Gastrocnemius medialis (tissue), 4 donors: ENCODE measurements around the gene DOCK4. TPM values are rescaled to one million over a fixed set of nuclear protein-coding genes. Genes with fewer than 3 reads are reported as not detected.

Experiments used
- ATAC-seq, 2 donors: fragments of 150-250 bp; one replicate each; pipeline ENCODE4 v1.9.1; 2016
- DNase-seq, 2 donors: peaks; one replicate each; pipeline ENCODE4 v3.0.0-alpha.2; 2019
- H3K27ac ChIP-seq, 4 donors: fragments of 200-600 bp; sonication (generic); 1 replicate in 1 of 4; 2 replicates in 3 of 4; pipeline ENCODE4 v1.5.1; 2016 to 2018; ENCODE audit warnings: mild to moderate bottlenecking in 2 of 4, moderate library complexity in 1 of 4
- H3K27me3 ChIP-seq, 3 donors: fragments of 200-600 bp; sonication (generic) in 2 of 3; 1 replicate in 1 of 3; 2 replicates in 2 of 3; pipeline versions ENCODE4 v1.5.1 to v1.6.0; 2016 to 2019; ENCODE audit warnings: mild to moderate bottlenecking in 1 of 3, moderate library complexity in 1 of 3
- H3K36me3 ChIP-seq, 2 donors: fragments of 200-600 bp; sonication (generic) in 1 of 2; one replicate each; pipeline ENCODE4 v1.5.1; 2017 to 2018
- H3K4me1 ChIP-seq, 2 donors: fragments of 200-600 bp; sonication (generic) in 1 of 2; one replicate each; pipeline ENCODE4 v1.5.1; 2016 to 2017; ENCODE audit warnings: mild to moderate bottlenecking in 2 of 2
- H3K4me3 ChIP-seq, 4 donors: fragments of 200-600 bp; sonication (generic) in 3 of 4; 1 replicate in 1 of 4; 2 replicates in 3 of 4; pipeline ENCODE4 v1.5.1; 2016 to 2019; ENCODE audit warnings: mild to moderate bottlenecking in 2 of 4
- H3K9me3 ChIP-seq, 3 donors: fragments of 200-600 bp; sonication (generic) in 2 of 3; 1 replicate in 1 of 3; 2 replicates in 2 of 3; pipeline ENCODE4 v1.5.1; 2016 to 2019
- CTCF ChIP-seq, 5 experiments: fragments of 450-650 bp in 3 of 5; fragments of 200-600 bp in 2 of 5; sonication (generic) in 2 of 5; IDR thresholded peaks in 4 of 5; conservative IDR thresholded peaks in 1 of 5; 1 replicate in 4 of 5; 2 replicates in 1 of 5; pipeline ENCODE4 v1.5.1; 2016 to 2019; ENCODE audit warnings: antibody characterized with exemption in 5 of 5, mild to moderate bottlenecking in 3 of 5, moderate library complexity in 3 of 5
- POLR2A ChIP-seq, 2 donors: fragments of 450-650 bp; IDR thresholded peaks; one replicate each; pipeline ENCODE4 v1.6.1; 2017; ENCODE audit warnings: antibody characterized with exemption in 2 of 2, mild to moderate bottlenecking in 2 of 2, moderate library complexity in 2 of 2
- in situ Hi-C, 4 donors: fragments of 200-750 bp; cut with MboI; loops; one replicate each; pipeline versions ENCODE4 v1.15.0 to v1.8.0; 2017; ENCODE audit warnings: low sequenced_read_pairs in 4 of 4
- intact Hi-C: fragments of 100-400 bp; cut with DNase I; formaldehyde crosslinking; loops from one replicate; pipeline ENCODE4 v1.15.1; 2023; ENCODE audit warnings: low total_unique reads
- total RNA-seq, 4 donors: library from RNA; depleted of rRNA; stranded (reverse); fragments of >200 nt; gene quantifications; one replicate each; pipeline versions ENCODE4 v1.1.0 to v1.2.3, GENCODE V29; 2016

DOCK4 gene
- total RNA-seq, 4 donors from 2014 or later = 8.7 to 12.0 (median 10.2) TPM

DNA sequence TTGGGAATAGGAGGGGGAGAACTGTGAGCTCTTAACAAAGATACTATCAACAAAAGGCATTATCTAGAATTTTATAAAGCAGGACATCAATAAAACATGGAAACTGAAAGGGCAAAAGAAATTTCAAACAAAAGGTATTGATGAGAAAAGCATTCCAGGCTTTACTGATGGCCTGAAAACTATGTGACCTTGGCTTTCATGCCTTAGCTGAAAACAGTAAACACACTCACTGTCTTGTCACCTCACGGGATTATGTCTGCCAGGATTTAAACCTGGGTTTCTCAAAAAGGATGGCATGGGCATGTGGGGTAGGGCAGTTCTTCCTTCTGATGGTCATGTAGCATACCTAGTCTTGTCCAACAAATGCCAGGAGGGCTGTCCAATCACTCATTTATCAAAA lies 22.9 kb downstream of the DOCK4 start:
- Histone ChIP-seq H3K27ac (peak overlapping the region in 1 of 4 donors; percentile 22), H3K27me3 (no peaks in the 10 kb centered on the region), H3K36me3 (no peaks in the 10 kb centered on the region), H3K9me3 (no peaks in the 10 kb centered on the region), H3K4me3 (no peak overlapping the region), H3K4me1 (peaks cover 65 to 85% of the 10 kb centered on the region in 2 donors)
- no peak for TF ChIP-seq POLR2A (IDR thresholded peaks at IDR 0.05)
- no peak for TF ChIP-seq CTCF (IDR thresholded peaks at IDR 0.05 in 4 of 5, conservative IDR thresholded peaks at IDR 0.05 in 1 of 5)
- no peak for ATAC-seq
- intact Hi-C loops (no loop called here), in situ Hi-C loops (no loop called here)
- no peak for DNase-seq

- intact Hi-C loops (no loop called here), in situ Hi-C loops (no loop called here)
- no peaks in the 10 kb centered on the region for H3K36me3 ChIP-seq
- no peaks in the 10 kb centered on the region for H3K9me3 ChIP-seq
- TF ChIP-seq CTCF (IDR thresholded peaks at IDR 0.05 in 4 of 5, conservative IDR thresholded peaks at IDR 0.05 in 1 of 5) (no peak), POLR2A (IDR thresholded peaks at IDR 0.05) (no peak)
- H3K4me1 ChIP-seq = peaks cover 59 to 83% of the 10 kb centered on the region in 2 donors
- H3K27me3 ChIP-seq = no peaks in the 10 kb centered on the region
- no peak overlapping the region for H3K4me3 ChIP-seq
- DNase-seq (no peak), ATAC-seq (peak in 1 of 2 donors; percentile 35)
- peak overlapping the region in 2 of 4 donors; percentile 22 to 23 for H3K27ac ChIP-seq
These were observed 23.4 kb downstream of the DOCK4 start for GRCh38 chr7:112182749-112183148.

DNA sequence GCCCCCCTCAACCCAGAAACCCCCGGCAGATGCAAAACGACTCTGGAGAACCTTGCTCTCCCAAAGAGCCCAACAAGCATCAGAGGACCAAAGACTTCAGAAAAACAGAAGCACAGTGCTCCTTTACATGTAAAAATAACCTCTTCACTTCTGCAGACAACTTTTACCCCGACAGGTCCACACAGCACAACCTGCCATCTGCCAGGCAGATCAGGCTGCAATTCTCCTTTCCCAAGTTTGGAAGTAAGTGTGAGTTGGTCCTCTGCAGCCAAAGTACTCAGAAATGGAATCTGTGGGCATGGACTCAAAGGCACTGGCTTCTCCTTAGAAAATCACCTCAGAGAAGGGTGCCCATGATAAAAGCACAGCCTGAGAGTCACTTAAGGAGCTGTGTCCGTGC lies 26.0 kb downstream of the DOCK4 start:
- in situ Hi-C loops = no loop called here
- Histone ChIP-seq H3K4me1 (peaks cover 39 to 75% of the 10 kb centered on the region in 2 donors), H3K27ac (no peak overlapping the region), H3K9me3 (no peaks in the 10 kb centered on the region), H3K36me3 (no peaks in the 10 kb centered on the region), H3K4me3 (no peak overlapping the region), H3K27me3 (no peaks in the 10 kb centered on the region)
- TF ChIP-seq POLR2A (IDR thresholded peaks at IDR 0.05) (no peak), CTCF (IDR thresholded peaks at IDR 0.05 in 4 of 5, conservative IDR thresholded peaks at IDR 0.05 in 1 of 5) (no peak)
- DNase-seq = no peak
- intact Hi-C loops = no loop called here
- no peak for ATAC-seq

DNA sequence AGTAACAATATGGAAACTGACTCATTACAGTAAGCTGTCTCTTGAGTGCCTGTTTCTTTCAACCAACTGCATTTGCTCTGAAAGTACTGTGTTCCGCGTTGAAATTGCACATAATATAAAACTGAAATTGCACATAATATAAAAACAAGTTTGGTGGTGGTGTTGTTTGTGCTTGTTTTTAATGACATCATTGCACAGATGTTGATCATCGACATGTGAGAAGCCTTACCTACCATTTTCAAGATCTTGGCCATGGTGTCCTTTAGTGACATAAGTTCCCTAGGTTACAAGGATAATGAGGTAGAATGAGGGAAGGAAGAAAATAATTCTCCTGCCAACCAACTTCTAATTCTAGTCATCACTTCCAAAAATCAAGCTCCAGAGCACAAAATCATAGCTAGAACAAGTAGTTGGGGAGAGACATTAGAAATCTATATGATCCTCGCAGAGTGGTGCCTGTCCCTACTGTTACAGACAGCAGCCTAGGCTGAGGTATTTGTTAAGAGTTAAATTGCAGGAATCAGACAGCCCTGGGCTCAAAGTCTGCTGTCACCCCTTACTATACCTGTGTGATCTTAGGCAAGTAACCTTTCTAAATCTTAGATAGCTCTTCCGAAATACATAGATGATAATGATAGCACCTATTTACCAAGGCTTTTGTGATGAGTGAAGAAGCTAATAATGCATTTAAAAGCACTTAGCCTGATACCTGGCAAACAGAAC lies 29.3 kb downstream of the DOCK4 start:
- H3K4me1 ChIP-seq = peaks cover 32 to 63% of the 10 kb centered on the region in 2 donors
- no peaks in the 10 kb centered on the region for H3K36me3 ChIP-seq
- H3K27ac ChIP-seq = no peak overlapping the region
- in situ Hi-C loops = no loop called here
- H3K9me3 ChIP-seq = no peaks in the 10 kb centered on the region
- no peaks in the 10 kb centered on the region for H3K27me3 ChIP-seq
- no peak for DNase-seq
- H3K4me3 ChIP-seq = no peak overlapping the region
- TF ChIP-seq POLR2A (IDR thresholded peaks at IDR 0.05) = no peak
- TF ChIP-seq CTCF (IDR thresholded peaks at IDR 0.05 in 4 of 5, conservative IDR thresholded peaks at IDR 0.05 in 1 of 5) = no peak
- intact Hi-C loops = no loop called here
- ATAC-seq = no peak
